ENCODE results near the gene KCNQ1.

KCNQ1 gene

GRCh38 chr11:2813141-2813908, 368.5 kb downstream of the KCNQ1 start:
- DNase-seq: no peak

- DNase-seq: no peak
These were observed 369.2 kb downstream of the KCNQ1 start for GRCh38 chr11:2813968-2814367.

GRCh38 chr11:2814751-2815150, 369.9 kb downstream of the KCNQ1 start:
- DNase-seq: no peak

GRCh38 chr11:2815762-2816496, 371.1 kb downstream of the KCNQ1 start:
- no peak for DNase-seq

GRCh38 chr11:2816523-2816922, 371.7 kb downstream of the KCNQ1 start:
- no peak for DNase-seq

- DNase-seq: no peak
These were observed 372.2 kb downstream of the KCNQ1 start for GRCh38 chr11:2816941-2817421.

- DNase-seq: no peak
These were observed 372.6 kb downstream of the KCNQ1 start for GRCh38 chr11:2817431-2817830.

- DNase-seq: no peak
These were observed 373.2 kb downstream of the KCNQ1 start for GRCh38 chr11:2818021-2818420.

GRCh38 chr11:2818503-2818902, 373.7 kb downstream of the KCNQ1 start:
- no peak for DNase-seq

GRCh38 chr11:2819316-2819715, 374.5 kb downstream of the KCNQ1 start:
- DNase-seq: no peak

GRCh38 chr11:2820976-2821375, 376.2 kb downstream of the KCNQ1 start:
- no peak for DNase-seq

GRCh38 chr11:2821891-2822290, 377.1 kb downstream of the KCNQ1 start:
- no peak for DNase-seq

- DNase-seq: no peak
These were observed 380.0 kb downstream of the KCNQ1 start for GRCh38 chr11:2824851-2825250.

- DNase-seq: no peak
These were observed 380.6 kb downstream of the KCNQ1 start for GRCh38 chr11:2825261-2825888.

- DNase-seq: no peak
These were observed 381.3 kb downstream of the KCNQ1 start for GRCh38 chr11:2825889-2826678.

GRCh38 chr11:2826679-2827056, 381.9 kb downstream of the KCNQ1 start:
- no peak for DNase-seq

GRCh38 chr11:2827256-2827655, 382.4 kb downstream of the KCNQ1 start:
- DNase-seq: no peak

GRCh38 chr11:2827792-2828191, 383.0 kb downstream of the KCNQ1 start:
- DNase-seq: no peak

- no peak for DNase-seq
These were observed 383.9 kb downstream of the KCNQ1 start for GRCh38 chr11:2828585-2829330.

- DNase-seq: no peak
These were observed 385.4 kb downstream of the KCNQ1 start for GRCh38 chr11:2830030-2830812.

- DNase-seq: no peak
These were observed 386.1 kb downstream of the KCNQ1 start for GRCh38 chr11:2830886-2831285.

Data from activated CD8-positive, alpha-beta memory T cell treated with anti-CD3 and anti-CD28 coated beads, Interleukin-2, amount 50 U/mL, for 48 hours (primary cell).